Left ventricle myocardium inferior (tissue), 1 donor: ENCODE measurements around the gene SAMHD1. TPM values are rescaled to one million over a fixed set of nuclear protein-coding genes. Genes with fewer than 3 reads are reported as not detected.
A peak's percentile ranks its signal among the peaks of the same experiment; 100 is the strongest.

Source experiments
- DNase-seq: peaks from one replicate; pipeline ENCODE4 v3.0.0-alpha.2; 2020
- H3K27ac ChIP-seq: fragments of 200-600 bp; replicated peaks from 2 replicates; pipeline ENCODE4 v1.8.0; 2021
- H3K27me3 ChIP-seq: fragments of 200-600 bp; 2 replicates; pipeline ENCODE4 v1.8.0; 2021; ENCODE audit warnings: low read depth
- H3K36me3 ChIP-seq: fragments of 200-600 bp; 2 replicates; pipeline ENCODE4 v1.8.0; 2021
- H3K4me1 ChIP-seq: fragments of 200-600 bp; 2 replicates; pipeline ENCODE4 v1.8.0; 2021
- H3K4me3 ChIP-seq: fragments of 200-600 bp; 2 replicates; pipeline ENCODE4 v1.8.0; 2021; ENCODE audit warnings: mild to moderate bottlenecking, moderate library complexity
- H3K9me3 ChIP-seq: fragments of 200-600 bp; replicated peaks from 2 replicates; pipeline ENCODE4 v1.8.0; 2021
- CTCF ChIP-seq: fragments of 200-600 bp; IDR thresholded peaks from 2 replicates; pipeline ENCODE4 v1.8.0; 2021; ENCODE audit warnings: antibody characterized with exemption, mild to moderate bottlenecking, borderline replicate concordance
- intact Hi-C: fragments of 100-400 bp; cut with micrococcal nuclease; formaldehyde crosslinking; loops from one replicate; pipeline ENCODE4 v1.11.0; 2022
- total RNA-seq: library from RNA; stranded (reverse); fragmentation: NEBNext Ultra II Directional; extraction: Animal tissue kit (Norgen Biotek cat#: 25700); gene quantifications from one replicate; pipeline ENCODE4 v1.2.1, GENCODE V29; 2021
- donor health status: DM: no; HTN: yes; CAD: no; lungs with severe emphysema.

The SAMHD1 gene
- total RNA-seq, 1 donor from 2014 or later = 37.8 TPM

- no peaks in the 10 kb centered on the region for H3K9me3 ChIP-seq
- no peak overlapping the region for H3K4me3 ChIP-seq
- DNase-seq = no peak
- no peak overlapping the region for H3K27ac ChIP-seq
- no peak for TF ChIP-seq CTCF
- H3K36me3 ChIP-seq = no peaks in the 10 kb centered on the region
- intact Hi-C loops = no loop called here
- H3K4me1 ChIP-seq = peaks cover 9% of the 10 kb centered on the region
- no peaks in the 10 kb centered on the region for H3K27me3 ChIP-seq
These were observed 77.9 kb downstream of the SAMHD1 start for GRCh38 chr20:36873498-36874189.

GRCh38 chr20:36872852-36873251 is 78.7 kb downstream of the SAMHD1 start:
- Histone ChIP-seq H3K27ac (no peak overlapping the region), H3K27me3 (no peaks in the 10 kb centered on the region), H3K36me3 (no peaks in the 10 kb centered on the region), H3K4me1 (peaks cover 9% of the 10 kb centered on the region), H3K9me3 (no peaks in the 10 kb centered on the region), H3K4me3 (no peak overlapping the region)
- DNase-seq = no peak
- TF ChIP-seq CTCF = no peak
- intact Hi-C loops = no loop called here

GRCh38 chr20:36871640-36872570 is 79.6 kb downstream of the SAMHD1 start:
- intact Hi-C loops = no loop called here
- no peak for DNase-seq
- H3K36me3 ChIP-seq = no peaks in the 10 kb centered on the region
- H3K4me1 ChIP-seq = peaks cover 9% of the 10 kb centered on the region
- H3K9me3 ChIP-seq = no peaks in the 10 kb centered on the region
- no peaks in the 10 kb centered on the region for H3K27me3 ChIP-seq
- no peak for TF ChIP-seq CTCF
- H3K27ac ChIP-seq = no peak overlapping the region
- no peak overlapping the region for H3K4me3 ChIP-seq

GRCh38 chr20:36866681-36867495 is 84.6 kb downstream of the SAMHD1 start:
- Histone ChIP-seq H3K4me3 (no peak overlapping the region), H3K27ac (peak overlapping the region; percentile 41)

More at GRCh38 chr20:36866681-36867495, 84.6 kb downstream of the SAMHD1 start:
- H3K4me1 ChIP-seq = peaks cover 29% of the 10 kb centered on the region
- no peak for TF ChIP-seq CTCF
- H3K27me3 ChIP-seq = no peaks in the 10 kb centered on the region
- H3K36me3 ChIP-seq = no peaks in the 10 kb centered on the region
- no peaks in the 10 kb centered on the region for H3K9me3 ChIP-seq
- no peak for DNase-seq
- intact Hi-C loops = no loop called here
